ENCODE measurements around the gene FAM229B. TPM values are rescaled to one million over a fixed set of nuclear protein-coding genes. Genes with fewer than 3 reads are reported as not detected.

Gene FAM229B
- total RNA-seq, 1 donor: 19.2 TPM

- no peak overlapping the region for H3K4me3 ChIP-seq (ENCODE audit: low read depth, low read length)
- TF ChIP-seq, protein P1, sequence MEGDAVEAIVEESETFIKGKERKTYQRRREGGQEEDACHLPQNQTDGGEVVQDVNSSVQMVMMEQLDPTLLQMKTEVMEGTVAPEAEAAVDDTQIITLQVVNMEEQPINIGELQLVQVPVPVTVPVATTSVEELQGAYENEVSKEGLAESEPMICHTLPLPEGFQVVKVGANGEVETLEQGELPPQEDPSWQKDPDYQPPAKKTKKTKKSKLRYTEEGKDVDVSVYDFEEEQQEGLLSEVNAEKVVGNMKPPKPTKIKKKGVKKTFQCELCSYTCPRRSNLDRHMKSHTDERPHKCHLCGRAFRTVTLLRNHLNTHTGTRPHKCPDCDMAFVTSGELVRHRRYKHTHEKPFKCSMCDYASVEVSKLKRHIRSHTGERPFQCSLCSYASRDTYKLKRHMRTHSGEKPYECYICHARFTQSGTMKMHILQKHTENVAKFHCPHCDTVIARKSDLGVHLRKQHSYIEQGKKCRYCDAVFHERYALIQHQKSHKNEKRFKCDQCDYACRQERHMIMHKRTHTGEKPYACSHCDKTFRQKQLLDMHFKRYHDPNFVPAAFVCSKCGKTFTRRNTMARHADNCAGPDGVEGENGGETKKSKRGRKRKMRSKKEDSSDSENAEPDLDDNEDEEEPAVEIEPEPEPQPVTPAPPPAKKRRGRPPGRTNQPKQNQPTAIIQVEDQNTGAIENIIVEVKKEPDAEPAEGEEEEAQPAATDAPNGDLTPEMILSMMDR (IDR thresholded peaks at IDR 0.05; ENCODE audit: insufficient read depth, low read length): no peak
- no peak for DNase-seq (ENCODE audit: low read depth)
Measured at GRCh38 chr6:112130878-112131277, 43.5 kb downstream of the FAM229B start.

GRCh38 chr6:112139052-112139451, 51.7 kb downstream of the FAM229B start:
- TF ChIP-seq, protein P1 (IDR thresholded peaks at IDR 0.05; ENCODE audit: insufficient read depth, low read length): no peak
- no peak overlapping the region for H3K4me3 ChIP-seq (ENCODE audit: low read depth, low read length)
- DNase-seq (ENCODE audit: low read depth): no peak

DNA sequence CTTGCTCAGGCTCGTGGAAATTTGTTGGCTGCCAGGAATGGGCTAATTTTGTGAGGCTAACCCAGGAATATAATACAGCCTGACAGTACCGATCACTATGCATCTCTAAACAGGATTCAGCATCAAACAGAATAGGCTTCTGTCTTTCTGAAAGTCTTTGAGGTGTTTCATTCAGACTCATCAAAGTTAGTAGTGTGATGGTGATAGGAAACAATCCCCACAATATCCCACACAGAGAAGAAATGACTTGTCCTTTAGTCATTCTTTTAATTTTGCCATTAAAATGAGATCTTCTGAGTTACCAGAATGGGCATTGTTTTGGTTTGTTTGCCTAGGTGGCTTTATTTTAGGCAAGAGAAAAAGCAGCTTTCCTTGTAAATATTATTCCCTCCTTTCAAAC, 54.3 kb downstream of the FAM229B start:
- H3K4me3 ChIP-seq (ENCODE audit: low read depth, low read length): no peak overlapping the region
- no peak for DNase-seq (ENCODE audit: low read depth)
- TF ChIP-seq, protein P1 (IDR thresholded peaks at IDR 0.05; ENCODE audit: insufficient read depth, low read length): no peak

- TF ChIP-seq, protein P1 (IDR thresholded peaks at IDR 0.05; ENCODE audit: insufficient read depth, low read length): no peak
- H3K4me3 ChIP-seq (ENCODE audit: low read depth, low read length): no peak overlapping the region
- DNase-seq (ENCODE audit: low read depth): no peak
Measured at GRCh38 chr6:112144145-112144926, 56.9 kb downstream of the FAM229B start.

DNA sequence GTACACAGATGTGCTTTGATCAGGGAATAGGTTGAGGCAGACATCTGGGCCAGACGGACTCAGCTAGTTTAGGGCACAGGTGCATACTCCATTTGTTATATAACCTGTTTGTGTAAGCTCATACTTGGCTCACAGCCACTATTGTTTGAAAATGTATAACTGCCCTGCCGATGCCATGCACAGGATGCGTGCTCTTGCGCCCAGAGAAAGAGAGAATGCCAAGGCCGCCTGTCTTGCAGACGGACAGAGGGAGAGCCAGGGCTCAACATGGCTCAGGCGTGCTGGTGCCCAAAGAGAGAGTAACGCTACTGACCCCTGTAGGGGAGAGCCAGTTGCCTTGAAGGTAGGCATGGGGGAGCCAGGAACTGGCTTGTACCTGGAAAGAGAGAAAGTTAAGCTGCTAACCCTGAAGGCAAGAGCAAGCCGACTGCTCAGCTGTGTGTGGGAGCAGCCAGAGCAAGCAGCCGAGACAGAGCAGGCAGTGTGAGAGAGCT, 57.7 kb downstream of the FAM229B start:
- TF ChIP-seq, protein P1 (IDR thresholded peaks at IDR 0.05; ENCODE audit: insufficient read depth, low read length): no peak
- no peak for DNase-seq (ENCODE audit: low read depth)
- no peak overlapping the region for H3K4me3 ChIP-seq (ENCODE audit: low read depth, low read length)

DNA sequence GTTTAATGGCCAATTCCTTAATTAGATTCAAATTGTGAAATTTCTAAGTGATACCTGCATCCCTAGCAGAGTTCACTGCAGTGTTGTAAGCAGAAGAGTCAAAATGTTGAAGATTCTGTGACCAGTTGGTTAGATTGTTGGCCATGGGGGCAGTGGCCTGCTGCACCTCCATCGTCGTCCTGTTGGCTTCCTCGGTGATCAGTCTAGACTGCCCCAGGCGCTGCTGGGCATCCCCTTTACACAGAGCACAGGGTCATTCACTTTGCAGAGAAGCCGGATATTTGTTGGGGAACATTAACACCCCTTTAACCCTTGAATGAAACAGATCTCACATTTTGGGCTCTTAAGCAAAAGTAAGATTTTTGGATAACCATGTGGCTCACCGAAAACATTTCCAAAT, 60.7 kb downstream of the FAM229B start:
- no peak overlapping the region for H3K4me3 ChIP-seq (ENCODE audit: low read depth, low read length)
- DNase-seq (ENCODE audit: low read depth): no peak
- TF ChIP-seq, protein P1 (IDR thresholded peaks at IDR 0.05; ENCODE audit: insufficient read depth, low read length): no peak

Measured in fibroblast of the aortic adventitia (primary cell).